T47D (cell line): ENCODE data around the gene FGD3.
"Not testable (repeated sequence)": the region's sequence is repeated elsewhere in the genome, so short reads cannot be mapped to it uniquely, and the experiment has no call there.

Experiments
- DNase-seq, 2 experiments: peaks; one replicate each; pipeline versions ENCODE4 v3.0.0 to v3.0.0-alpha.2; 2011 to 2012; ENCODE audit warnings: low read depth in 1 of 2, low spot score in 1 of 2
- JUND ChIP-seq: IDR thresholded peaks from 2 replicates; pipeline ENCODE4 v1.6.1; 2012; ENCODE audit warnings: low read depth
- in situ Hi-C: cut with HindIII; loops from 2 replicates; pipeline ENCODE4 v1.10.0; 2016; ENCODE audit warnings: low sequenced_read_pairs, low pct_unique_long_range_greater_than_20kb

Gene FGD3

DNA sequence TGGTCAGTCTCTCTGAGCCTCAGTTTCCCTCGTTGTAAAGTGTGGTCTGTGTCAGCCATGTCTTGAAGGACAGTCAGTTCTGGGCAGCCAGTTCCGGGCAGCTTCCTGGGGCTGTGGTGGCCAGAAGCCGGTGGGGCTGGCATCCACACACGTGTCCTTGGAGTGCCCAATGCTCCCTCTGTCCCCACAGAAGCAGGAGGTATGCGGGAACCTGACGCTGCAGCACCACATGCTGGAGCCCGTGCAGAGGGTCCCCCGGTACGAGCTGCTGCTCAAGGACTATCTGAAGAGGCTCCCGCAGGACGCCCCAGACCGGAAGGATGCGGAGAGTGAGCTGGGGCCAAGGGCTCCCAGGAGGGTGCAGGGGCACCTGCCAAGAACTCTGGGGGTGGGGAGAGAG is 62.7 kb downstream of the FGD3 start:
- no peak for DNase-seq
- in situ Hi-C loops, result no loop called here
- TF ChIP-seq JUND, result no peak

DNA sequence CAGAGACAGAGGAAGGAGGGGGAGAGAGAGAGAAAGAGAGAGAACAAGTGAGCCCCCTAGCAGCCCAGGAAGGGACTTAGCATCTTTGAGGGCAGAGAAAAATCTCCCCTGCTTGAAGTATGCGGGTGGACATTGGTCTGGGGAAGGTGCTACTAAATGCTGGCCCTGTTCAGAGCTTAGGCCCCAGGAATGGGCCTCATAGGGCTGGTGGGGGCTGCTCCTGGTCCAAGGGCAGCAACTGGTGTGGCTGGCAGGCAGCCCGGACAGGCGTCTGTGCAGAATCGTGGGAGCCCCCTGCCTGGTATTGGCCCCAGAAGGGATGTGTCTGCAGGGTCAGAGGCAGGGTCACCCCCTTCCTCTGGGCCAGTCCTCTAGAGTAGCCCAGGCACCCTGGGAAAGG is 63.4 kb downstream of the FGD3 start:
- no peak for DNase-seq
- no peak for TF ChIP-seq JUND
- in situ Hi-C loops, result no loop called here

DNA sequence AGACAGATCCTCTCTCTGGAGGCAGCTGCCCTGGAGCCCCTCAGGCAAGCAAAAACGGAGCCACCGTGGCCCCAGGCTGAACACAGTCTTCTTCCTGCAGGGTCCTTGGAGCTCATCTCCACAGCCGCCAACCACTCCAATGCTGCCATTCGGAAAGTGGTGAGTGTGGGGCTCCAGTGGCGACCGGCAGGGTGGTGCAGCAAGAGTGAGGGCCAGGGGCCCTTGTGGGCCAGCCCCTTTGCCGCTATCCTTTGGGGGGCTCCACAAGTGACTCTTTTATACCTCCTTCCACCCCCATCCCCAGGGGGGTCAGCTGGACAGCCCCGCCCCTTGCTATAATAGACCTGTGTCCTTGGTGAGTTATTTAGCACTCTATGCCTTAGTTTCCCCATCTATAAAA is 63.8 kb downstream of the FGD3 start:
- no peak for TF ChIP-seq JUND
- in situ Hi-C loops, result no loop called here
- no peak for DNase-seq

DNA sequence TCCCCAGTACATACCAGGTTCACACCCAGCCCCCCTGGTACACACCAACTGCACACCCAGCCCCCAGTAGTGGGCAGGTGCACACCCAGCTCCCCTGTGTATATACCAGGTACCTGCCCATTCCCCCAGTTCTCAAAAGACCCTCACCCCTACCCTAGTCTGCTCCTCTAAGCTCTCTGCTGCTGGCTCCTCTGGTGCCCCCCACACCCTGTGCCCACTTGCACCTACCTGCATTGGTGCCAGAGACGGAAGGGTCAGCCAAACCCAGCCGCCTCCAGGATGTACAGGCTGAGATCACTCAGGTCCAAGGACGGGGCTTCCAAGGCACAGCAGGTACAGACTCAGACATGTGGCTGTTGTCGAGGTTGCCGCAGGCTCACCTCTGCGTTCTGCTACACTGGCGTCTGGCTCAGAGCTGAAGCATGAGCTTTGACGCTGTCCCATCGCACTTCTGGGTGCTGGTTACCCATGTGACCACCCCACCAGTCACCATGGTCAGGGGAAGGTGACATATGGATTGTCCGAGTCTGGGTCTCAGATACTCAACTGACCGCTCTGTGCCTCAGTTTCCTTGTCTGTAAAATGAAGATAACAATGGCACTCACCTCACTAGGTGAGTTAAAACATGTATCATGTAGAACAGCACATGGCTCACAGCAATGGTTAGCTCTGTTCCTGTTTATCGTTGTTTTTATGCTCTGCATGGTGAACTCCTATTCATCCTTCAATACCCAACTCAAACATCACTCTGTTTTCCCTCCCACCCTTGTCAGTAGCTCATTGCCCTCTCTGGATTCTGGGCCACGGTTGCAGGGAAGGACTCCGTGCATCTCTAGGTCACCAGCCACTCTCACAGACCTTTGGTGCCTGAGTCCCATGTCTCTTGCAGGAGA is 65.9 kb downstream of the FGD3 start:
- in situ Hi-C loops, result no loop called here
- no peak for DNase-seq
- no peak for TF ChIP-seq JUND

DNA sequence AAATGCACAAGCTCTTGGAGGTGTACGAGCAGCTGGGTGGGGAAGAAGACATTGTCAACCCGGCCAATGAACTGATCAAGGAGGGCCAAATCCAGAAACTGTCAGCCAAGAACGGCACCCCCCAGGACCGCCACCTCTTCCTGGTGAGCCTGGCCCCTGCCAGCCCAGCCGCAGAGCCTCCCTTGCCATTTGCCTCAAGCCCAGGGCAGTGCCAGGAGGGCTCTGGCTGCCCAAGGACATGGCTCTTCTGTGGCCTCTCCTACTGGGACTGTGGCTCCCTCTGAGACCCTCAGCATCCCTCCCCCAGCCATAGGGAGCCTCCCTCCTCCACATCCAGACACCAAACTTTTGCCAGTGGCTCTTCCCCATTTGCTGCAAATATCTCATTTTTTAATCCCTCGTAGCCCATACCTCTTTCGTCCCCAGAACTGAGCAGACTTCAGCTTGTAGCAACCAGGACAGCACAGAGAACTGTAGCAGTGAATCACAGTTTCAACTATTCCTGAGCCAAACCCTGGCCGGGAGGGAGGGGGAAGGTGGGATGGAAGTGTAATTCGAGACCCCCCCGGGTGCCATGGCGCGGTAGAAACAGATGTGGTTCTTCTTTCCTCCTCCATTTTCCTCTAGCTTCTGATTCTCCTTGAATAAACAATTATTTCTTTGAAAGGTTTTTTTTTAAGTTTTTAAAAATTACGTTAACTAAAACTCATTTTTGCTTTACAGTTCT is 66.7 kb downstream of the FGD3 start:
- DNase-seq, result no peak
- in situ Hi-C loops, result no loop called here

DNA sequence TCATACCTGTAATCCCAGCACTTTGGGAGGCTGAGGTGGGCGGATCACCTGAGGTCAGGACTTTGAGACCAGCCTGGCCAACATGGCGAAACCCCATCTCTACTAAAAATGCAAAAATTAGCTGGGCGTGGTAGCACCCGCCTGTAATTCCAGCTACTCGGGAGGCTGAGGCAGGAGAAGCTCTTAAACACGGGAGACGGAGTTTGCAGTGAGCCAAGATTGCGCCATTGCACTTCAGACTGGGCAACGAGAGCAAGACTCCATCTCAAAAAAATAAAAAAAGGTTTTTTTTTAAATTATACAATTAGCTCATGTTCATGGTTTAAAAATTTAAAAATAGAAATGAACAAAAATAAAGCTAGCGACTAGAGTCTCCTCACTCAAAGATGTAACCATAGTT is 67.9 kb downstream of the FGD3 start:
- DNase-seq, in situ Hi-C loops: not testable (repeated sequence)

More for the DNA sequence above, 66.7 kb downstream of the FGD3 start:
- no peak for TF ChIP-seq JUND

DNA sequence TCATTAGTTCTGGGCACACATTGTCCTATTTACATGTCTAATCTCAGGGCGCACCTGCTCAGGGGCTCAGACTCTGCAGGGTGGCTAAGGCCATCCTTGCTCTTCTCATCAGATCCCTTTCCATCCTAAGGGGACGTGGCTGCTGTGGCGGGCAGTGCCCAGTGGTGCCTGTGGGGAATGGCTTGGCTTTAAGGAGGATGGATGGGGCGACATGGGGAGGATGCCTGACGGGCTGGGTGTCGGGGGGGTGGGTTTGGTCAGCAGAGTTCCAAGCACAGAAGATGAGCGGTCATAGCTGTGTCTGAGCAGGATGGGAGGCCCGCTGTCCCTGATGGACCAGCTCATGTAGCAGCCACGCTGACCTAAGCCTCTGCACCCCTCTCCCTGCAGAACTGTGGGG is 70.3 kb downstream of the FGD3 start:
- TF ChIP-seq JUND, result no peak
- DNase-seq, result no peak
- in situ Hi-C loops, result no loop called here

DNA sequence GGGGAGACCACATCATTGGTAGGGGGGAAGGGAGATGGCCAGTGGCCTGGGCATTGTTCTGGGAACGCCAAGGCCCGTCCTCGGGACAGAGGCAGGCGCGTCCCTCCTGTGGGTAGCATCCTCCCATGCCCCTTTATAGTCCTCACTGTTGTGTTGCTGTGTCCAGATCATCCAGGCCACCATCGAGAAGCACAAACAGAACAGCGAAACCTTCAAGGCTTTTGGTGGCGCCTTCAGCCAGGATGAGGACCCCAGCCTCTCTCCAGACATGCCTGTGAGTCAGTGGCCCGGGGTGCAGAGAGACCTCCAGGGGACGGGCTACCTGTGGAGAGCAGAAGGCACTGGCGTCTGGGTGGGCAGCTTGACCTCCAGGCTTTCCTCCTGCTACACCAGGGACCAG is 72.8 kb downstream of the FGD3 start:
- in situ Hi-C loops, result no loop called here
- no peak for DNase-seq
- TF ChIP-seq JUND, result no peak

DNA sequence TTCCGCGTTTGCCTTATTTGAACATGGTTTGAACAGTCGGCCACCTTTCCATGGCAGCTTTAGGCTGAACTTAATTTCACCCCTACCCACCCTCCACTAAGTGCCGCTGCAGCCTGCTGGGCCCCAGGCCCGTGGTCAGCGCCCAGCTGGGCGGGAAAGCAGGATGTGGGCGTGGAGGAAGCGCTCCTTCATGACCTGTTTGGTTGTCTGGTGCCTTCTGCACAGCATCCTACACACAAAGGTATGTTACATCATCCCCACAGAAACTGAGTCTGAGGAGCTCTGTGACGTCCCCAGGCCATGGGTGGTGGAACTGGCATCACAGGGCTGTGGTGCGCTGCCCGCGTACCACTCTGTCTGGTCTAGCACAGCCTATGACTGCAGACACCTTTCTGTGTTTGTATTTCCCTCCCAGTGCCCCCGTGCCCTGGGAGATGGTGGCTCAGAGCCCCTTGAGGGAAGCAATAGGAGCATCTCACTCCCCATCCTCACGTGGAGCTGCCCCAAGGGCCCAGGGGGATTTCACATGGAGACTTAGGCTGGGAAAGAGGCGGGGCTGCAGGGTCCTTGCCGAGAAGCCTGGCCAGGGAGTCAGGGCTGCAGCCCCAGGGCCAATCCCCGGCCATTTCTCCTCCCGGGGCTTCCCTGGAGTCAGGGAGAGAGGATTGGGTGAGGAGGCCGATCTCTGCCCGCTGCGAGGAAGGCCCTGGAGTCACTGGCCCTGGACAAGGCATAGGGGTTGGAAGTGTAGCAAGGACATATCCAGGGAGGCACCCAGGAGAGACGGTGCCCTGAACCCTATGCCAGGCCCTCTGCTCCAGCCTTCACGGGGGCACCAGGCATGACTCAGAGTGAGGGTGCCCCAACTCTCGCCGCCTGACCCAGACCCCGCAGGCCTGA is 73.7 kb downstream of the FGD3 start:
- DNase-seq, result no peak
- no peak for TF ChIP-seq JUND
- in situ Hi-C loops, result no loop called here

DNA sequence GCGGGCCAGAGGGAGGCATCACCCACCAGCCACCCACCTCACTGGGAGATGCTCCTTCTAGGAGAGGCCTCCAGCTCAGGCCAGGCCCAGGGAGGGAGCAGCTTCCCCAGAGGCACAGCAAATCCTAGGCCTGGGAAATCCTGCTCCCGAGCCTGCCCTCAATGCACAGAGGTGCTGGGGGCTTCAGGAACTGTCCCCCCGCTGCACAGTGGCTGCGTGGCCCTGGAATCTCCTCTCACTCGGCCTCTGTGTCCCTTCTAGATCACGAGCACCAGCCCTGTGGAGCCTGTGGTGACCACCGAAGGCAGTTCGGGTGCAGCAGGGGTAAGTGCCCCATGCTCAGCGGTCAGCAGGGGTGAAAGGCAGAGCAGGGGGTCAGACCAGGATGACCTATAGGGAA is 74.7 kb downstream of the FGD3 start:
- no peak for TF ChIP-seq JUND
- in situ Hi-C loops, result no loop called here
- no peak for DNase-seq

DNA sequence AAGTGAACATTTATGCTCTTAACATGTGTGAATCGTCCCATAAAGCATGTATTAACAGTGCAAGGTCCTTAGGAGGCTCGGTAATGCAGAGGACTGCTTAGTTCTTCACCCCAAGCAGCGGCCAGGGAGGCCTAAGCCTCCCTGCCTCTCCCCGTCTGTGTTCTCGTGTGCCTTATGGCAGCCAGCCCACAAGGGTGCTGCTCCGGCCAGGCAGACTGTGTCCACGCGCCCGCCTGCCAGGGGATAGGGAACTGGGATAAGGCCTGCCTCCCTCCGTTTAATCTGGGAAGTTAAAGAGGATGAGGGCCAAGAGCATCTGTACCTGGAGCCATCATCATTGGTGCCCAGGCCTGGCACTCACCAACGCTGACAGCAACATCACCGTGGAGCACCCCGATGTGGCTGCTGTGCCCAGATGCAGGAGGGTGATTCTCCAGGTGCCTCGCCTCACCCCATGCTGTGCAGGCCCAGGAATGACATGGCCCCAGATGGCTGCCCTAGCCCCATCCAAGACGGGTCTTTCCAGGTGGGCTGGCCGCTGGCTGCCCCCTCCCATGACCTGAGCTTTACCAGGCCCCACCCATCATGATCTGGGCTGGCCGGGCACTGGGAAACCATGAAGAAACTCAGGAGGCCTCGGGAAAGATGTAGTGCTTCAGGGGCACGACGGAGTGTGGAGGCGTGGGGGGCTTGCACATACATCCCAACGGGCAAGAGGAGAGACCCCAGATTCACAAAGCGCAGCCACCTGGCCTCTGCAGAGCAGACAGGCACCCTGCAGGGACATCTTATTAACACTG is 75.6 kb downstream of the FGD3 start:
- in situ Hi-C loops, result no loop called here
- DNase-seq, result no peak

DNA sequence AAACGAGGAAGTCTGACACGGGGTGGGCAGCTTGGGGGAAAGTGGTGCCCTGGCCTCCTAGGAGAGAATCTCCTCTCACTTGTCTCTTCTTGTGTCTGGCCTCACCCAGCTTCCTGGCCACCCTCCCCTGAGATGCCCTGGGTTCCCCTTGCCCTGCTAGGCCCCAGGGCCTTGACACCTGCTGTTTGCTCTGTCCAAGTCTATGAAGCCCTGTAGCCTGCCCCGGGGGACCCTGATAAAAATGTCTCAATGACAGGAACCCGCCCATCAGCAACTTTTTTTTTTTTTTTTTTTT is 76.1 kb downstream of the FGD3 start:
- no peak for TF ChIP-seq JUND
- DNase-seq, result no peak
- in situ Hi-C loops, result no loop called here

More for the DNA sequence above, 75.6 kb downstream of the FGD3 start:
- TF ChIP-seq JUND, result no peak

DNA sequence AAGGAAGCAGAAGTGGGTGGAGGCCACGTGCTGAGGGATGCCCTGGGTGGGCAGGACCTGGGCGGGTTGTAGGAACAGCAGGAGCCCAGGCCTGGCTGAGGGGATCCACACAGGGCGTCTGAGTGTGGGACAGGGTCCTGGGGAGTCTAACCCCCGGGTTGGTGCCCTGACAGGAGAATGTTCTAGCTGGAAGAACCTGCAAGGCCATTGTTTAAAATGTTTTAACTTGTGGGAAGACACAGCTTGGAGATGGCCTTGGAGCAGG is 77.3 kb downstream of the FGD3 start:
- in situ Hi-C loops, result no loop called here
- DNase-seq, result no peak
- no peak for TF ChIP-seq JUND
